Measurements from ENCODE around the gene ELK4. TPM values are rescaled to one million over a fixed set of nuclear protein-coding genes. Genes with fewer than 3 reads are reported as not detected.

The ELK4 gene
- total and polyA plus RNA-seq, 2 donors (not counting 3 experiments of a cell fraction or from before 2014, with no cell fraction given): 8.7 to 107 TPM

DNA sequence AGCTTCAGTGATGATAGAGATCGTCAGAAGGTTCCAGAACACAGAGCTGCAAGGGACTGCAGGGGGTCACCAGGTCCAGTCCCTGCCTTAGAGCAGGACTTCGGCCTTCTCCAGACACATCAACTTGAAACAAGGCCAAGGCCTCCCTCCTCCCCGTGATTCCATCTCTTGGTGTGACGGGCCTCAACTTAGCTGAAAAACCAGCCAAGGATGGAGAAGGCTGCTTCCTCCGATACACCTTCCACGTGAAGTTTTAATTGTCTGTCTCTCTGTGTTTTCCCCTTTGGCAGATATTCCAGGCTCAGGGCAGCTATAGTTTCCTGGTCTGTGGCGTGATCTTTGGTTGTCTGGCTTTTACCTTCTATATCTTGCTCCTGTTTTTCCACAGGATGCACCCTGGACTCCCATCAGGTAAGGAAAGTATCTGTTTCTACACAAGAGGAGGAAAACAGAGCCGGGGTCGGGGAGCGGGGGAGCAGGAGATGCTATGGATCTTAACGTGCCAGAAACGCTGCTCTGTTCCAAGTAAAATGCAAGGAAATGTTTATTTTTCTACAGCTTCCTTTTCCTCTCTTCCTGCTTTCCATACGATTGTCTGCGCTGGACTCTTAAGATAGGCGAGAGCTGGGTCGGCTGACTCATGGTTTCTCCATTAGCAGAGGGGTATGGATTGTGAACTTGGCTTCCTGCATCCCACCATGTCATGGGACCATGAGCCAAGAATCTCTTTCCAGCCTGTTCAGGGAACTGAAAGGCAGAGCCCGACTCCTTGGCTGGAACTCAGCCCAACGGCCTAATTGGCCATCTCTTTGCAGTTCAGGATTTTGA, 32.8 kb downstream of the ELK4 start:
- H3K9me3 ChIP-seq (replicated peaks; ENCODE audit: control insufficient read depth, insufficient read depth, low read length): no peaks in the 10 kb centered on the region
- peak; percentile 100 for DNase-seq (ENCODE audit: low read depth, low spot score)
- H3K79me2 ChIP-seq (ENCODE audit: control insufficient read depth, insufficient read depth, low read length): no peaks in the 10 kb centered on the region
- TF ChIP-seq EZH2 (IDR thresholded peaks at IDR 0.05; ENCODE audit: borderline replicate concordance, low read depth, low read length, severe bottlenecking): no peak
- TF ChIP-seq, protein P1, sequence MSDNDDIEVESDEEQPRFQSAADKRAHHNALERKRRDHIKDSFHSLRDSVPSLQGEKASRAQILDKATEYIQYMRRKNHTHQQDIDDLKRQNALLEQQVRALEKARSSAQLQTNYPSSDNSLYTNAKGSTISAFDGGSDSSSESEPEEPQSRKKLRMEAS (IDR thresholded peaks at IDR 0.05; ENCODE audit: insufficient read depth, insufficient read length): no peak
- TF ChIP-seq POLR2A (IDR thresholded peaks at IDR 0.05; ENCODE audit: low read depth, low read length): peak; percentile 45
- peak; percentile 98 for TF ChIP-seq FOS (IDR thresholded peaks at IDR 0.05; ENCODE audit: borderline replicate concordance, insufficient read depth, low read length)
- TF ChIP-seq, protein P2, sequence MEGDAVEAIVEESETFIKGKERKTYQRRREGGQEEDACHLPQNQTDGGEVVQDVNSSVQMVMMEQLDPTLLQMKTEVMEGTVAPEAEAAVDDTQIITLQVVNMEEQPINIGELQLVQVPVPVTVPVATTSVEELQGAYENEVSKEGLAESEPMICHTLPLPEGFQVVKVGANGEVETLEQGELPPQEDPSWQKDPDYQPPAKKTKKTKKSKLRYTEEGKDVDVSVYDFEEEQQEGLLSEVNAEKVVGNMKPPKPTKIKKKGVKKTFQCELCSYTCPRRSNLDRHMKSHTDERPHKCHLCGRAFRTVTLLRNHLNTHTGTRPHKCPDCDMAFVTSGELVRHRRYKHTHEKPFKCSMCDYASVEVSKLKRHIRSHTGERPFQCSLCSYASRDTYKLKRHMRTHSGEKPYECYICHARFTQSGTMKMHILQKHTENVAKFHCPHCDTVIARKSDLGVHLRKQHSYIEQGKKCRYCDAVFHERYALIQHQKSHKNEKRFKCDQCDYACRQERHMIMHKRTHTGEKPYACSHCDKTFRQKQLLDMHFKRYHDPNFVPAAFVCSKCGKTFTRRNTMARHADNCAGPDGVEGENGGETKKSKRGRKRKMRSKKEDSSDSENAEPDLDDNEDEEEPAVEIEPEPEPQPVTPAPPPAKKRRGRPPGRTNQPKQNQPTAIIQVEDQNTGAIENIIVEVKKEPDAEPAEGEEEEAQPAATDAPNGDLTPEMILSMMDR (IDR thresholded peaks at IDR 0.05; ENCODE audit: extremely low read depth in 1 of 2, insufficient read depth in 1 of 2, low read depth in 1 of 2, low read length in 2 of 2): no peak
- TF ChIP-seq MYC (IDR thresholded peaks at IDR 0.05; ENCODE audit: low read depth, low read length): no peak
- peak; percentile 95 for TF ChIP-seq JUN (IDR thresholded peaks at IDR 0.05; ENCODE audit: borderline replicate concordance, insufficient read depth, insufficient read length, low read depth)
- peak; percentile 96 for TF ChIP-seq GATA2 (IDR thresholded peaks at IDR 0.05; ENCODE audit: insufficient read depth, insufficient read length, low read depth, low read length)
- TF ChIP-seq POLR2AphosphoS5 (IDR thresholded peaks at IDR 0.05; ENCODE audit: insufficient read depth, low read depth, low read length): peak; percentile 91
- peak; percentile 99 for FAIRE-seq
- H3K36me3 ChIP-seq (ENCODE audit: control insufficient read depth in 2 of 2, extremely low read depth in 1 of 2, insufficient read depth in 2 of 2, low read length in 2 of 2): peaks cover 0 to under 1% of the 10 kb centered on the region in 2 experiments
- no peaks in the 10 kb centered on the region for H4K20me1 ChIP-seq (replicated peaks; ENCODE audit: control insufficient read depth, extremely low read depth, insufficient read depth, low read length)
- POLR2A ChIA-PET: interaction anchor here (0.6 to 3.8 kb wide), 5 partner anchors 10 to 62 kb away, joined by 3 to 16 read pairs (median 6); partner anchors contain the start of gene ELK4
- peak overlapping the region; percentile 71 for H3K4me2 ChIP-seq (ENCODE audit: insufficient read depth, low read length)
- no TSS peak for BruUV-seq (replicated peaks)
- H3K9me1 ChIP-seq (replicated peaks; ENCODE audit: control insufficient read depth, extremely low read depth, insufficient read depth, low read length): no peaks in the 10 kb centered on the region
- peak overlapping the region; percentile 89 for H3K9ac ChIP-seq (replicated peaks; ENCODE audit: extremely low read depth, insufficient read depth, low read length)
- H3K27me3 ChIP-seq (ENCODE audit: control insufficient read depth in 2 of 2, insufficient read depth in 2 of 2, low read length in 2 of 2): no peaks in the 10 kb centered on the region
- intact Hi-C loops (cut with micrococcal nuclease): loop anchor here (1.0 to 10.0 kb wide), 4 partner anchors 11 to 316 kb away; no protein-coding TSS in a partner anchor
- peaks cover 42% of the 10 kb centered on the region for H3K4me1 ChIP-seq (ENCODE audit: control insufficient read depth, extremely low read depth, insufficient read depth, low read length)
- CTCF ChIA-PET: interaction anchor here (1.0 to 5.3 kb wide), 14 partner anchors 8 to 378 kb away, joined by 3 to 57 read pairs (median 8); partner anchors contain the start of gene ELK4
- H3K4me3 ChIP-seq (replicated peaks in 1 of 3; ENCODE audit: insufficient read depth in 1 of 3, low read depth in 1 of 3, low read length in 3 of 3): no peak overlapping the region
- dilution Hi-C loops (cut with MboI; ENCODE audit: extremely low pct_ligation_motif_present, low sequenced_read_pairs): no loop called here
- peak overlapping the region; percentile 98 for H3K27ac ChIP-seq (ENCODE audit: insufficient read depth, low read depth, low read length)
- no peak overlapping the region for H2AFZ ChIP-seq (ENCODE audit: low read depth, low read length)
